Measurements from ENCODE around the gene MYCBPAP. TPM values are rescaled to one million over a fixed set of nuclear protein-coding genes. Genes with fewer than 3 reads are reported as not detected.

Gene MYCBPAP
- total RNA-seq, 1 experiment from 2014 or later = 2.7 TPM

DNA sequence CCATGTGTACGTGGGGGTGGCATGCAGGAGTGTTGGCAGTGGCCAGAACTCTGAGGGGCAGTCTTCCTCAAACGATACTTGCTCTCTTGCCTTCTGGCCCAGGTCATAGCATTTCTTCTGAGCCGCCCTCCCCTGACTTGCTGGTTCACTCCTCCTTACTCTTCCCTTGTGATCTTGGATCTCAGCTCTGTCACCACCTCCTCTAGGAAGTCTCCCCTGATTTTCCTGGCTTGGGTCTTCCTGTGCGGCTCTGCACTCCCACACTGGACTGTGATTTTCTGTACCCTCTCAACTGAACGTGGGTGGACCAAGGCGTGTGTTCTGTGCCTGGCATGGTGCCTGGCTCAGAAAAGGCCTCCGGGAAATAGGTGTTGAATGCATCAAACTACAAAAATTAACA, 27.2 kb downstream of the MYCBPAP start:
- CTCF ChIA-PET = interaction anchor here (0.6 kb wide), 1 partner anchor 294 kb away, joined by 3 read pairs; no protein-coding TSS in a partner anchor
- H3K4me1 Mint-ChIP-seq (ENCODE audit: low read depth, unreplicated experiment) = peaks cover 55% of the 10 kb centered on the region
- H3K4me3 Mint-ChIP-seq (ENCODE audit: unreplicated experiment) = peak overlapping the region; percentile 12
- H3K9me3 Mint-ChIP-seq (ENCODE audit: unreplicated experiment) = no peaks in the 10 kb centered on the region
- H3K27me3 Mint-ChIP-seq (ENCODE audit: insufficient read depth, unreplicated experiment) = no peaks in the 10 kb centered on the region
- Histone ChIP-seq H3K9me3 (no peaks in the 10 kb centered on the region), H3K4me1 (peaks cover 57% of the 10 kb centered on the region), H3K4me3 (ENCODE audit: low read depth, low read length) (no peak overlapping the region), H3K36me3 (ENCODE audit: control insufficient read depth, insufficient read depth, low read length) (no peaks in the 10 kb centered on the region), H3K27me3 (replicated peaks; ENCODE audit: control insufficient read depth, insufficient read depth, low read length) (no peaks in the 10 kb centered on the region)
- no peak for DNase-seq
- H3K36me3 Mint-ChIP-seq (ENCODE audit: insufficient read depth, unreplicated experiment) = peaks cover 47% of the 10 kb centered on the region
- intact Hi-C loops (cut with micrococcal nuclease; ENCODE audit: unreplicated experiment) = no loop called here
- TF ChIP-seq, protein P1, sequence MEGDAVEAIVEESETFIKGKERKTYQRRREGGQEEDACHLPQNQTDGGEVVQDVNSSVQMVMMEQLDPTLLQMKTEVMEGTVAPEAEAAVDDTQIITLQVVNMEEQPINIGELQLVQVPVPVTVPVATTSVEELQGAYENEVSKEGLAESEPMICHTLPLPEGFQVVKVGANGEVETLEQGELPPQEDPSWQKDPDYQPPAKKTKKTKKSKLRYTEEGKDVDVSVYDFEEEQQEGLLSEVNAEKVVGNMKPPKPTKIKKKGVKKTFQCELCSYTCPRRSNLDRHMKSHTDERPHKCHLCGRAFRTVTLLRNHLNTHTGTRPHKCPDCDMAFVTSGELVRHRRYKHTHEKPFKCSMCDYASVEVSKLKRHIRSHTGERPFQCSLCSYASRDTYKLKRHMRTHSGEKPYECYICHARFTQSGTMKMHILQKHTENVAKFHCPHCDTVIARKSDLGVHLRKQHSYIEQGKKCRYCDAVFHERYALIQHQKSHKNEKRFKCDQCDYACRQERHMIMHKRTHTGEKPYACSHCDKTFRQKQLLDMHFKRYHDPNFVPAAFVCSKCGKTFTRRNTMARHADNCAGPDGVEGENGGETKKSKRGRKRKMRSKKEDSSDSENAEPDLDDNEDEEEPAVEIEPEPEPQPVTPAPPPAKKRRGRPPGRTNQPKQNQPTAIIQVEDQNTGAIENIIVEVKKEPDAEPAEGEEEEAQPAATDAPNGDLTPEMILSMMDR (IDR thresholded peaks at IDR 0.05; ENCODE audit: insufficient read depth in 1 of 2, low read depth in 1 of 2, low read length in 1 of 2, severe bottlenecking in 1 of 2, unreplicated experiment in 1 of 2) = no peak
- BruUV-seq (replicated peaks) = no TSS peak
- H3K27ac Mint-ChIP-seq (ENCODE audit: unreplicated experiment) = no peak overlapping the region
- POLR2A ChIA-PET = no interaction called here

DNA sequence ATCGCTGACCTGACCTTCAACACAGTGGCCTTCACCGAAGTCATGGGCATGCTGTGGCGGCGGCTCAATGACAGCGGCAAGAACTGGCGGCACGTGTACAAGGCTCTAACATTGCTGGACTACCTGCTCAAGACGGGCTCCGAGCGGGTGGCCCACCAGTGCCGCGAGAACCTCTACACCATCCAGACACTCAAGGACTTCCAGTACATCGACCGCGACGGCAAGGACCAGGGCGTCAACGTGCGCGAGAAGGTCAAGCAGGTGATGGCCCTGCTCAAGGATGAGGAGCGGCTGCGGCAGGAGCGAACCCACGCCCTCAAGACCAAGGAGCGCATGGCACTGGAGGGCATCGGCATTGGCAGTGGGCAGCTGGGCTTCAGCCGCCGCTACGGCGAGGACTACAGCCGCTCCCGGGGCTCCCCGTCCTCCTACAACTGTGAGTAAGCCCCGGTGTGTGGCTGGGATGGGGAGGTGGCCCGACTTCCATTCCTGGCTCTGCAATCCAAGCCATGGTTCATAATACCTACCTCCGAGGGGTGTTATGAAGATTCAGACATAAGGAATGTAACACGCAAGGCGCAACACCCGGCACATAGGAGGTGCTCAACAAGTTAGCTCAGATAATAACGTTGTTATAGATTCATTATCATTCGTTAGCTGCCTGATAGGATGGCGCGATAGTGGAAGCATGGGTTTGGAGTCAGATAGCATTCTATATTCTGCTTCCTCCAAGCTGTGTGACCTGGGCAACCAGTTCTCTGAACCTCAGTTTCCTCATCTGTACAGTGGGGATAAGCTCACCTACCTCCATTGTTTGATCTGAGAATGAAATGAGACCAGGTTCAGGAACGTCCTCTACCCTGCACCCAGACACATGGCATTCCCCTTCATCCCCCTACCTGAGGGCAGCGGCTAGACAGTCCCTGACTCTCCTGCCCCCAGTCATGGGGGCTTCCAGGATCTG, 28.7 kb downstream of the MYCBPAP start:
- Histone ChIP-seq H3K36me3 (ENCODE audit: control insufficient read depth, insufficient read depth, low read length) (no peaks in the 10 kb centered on the region), H3K4me3 (ENCODE audit: low read depth, low read length) (no peak overlapping the region), H3K9me3 (no peaks in the 10 kb centered on the region), H3K27me3 (replicated peaks; ENCODE audit: control insufficient read depth, insufficient read depth, low read length) (no peaks in the 10 kb centered on the region), H3K4me1 (peaks cover 61% of the 10 kb centered on the region)
- Mint-ChIP-seq H3K27me3 (ENCODE audit: insufficient read depth, unreplicated experiment) (no peaks in the 10 kb centered on the region), H3K27ac (ENCODE audit: unreplicated experiment) (no peak overlapping the region), H3K4me1 (ENCODE audit: low read depth, unreplicated experiment) (peaks cover 53% of the 10 kb centered on the region), H3K9me3 (ENCODE audit: unreplicated experiment) (no peaks in the 10 kb centered on the region), H3K36me3 (ENCODE audit: insufficient read depth, unreplicated experiment) (peaks cover 53% of the 10 kb centered on the region), H3K4me3 (ENCODE audit: unreplicated experiment) (no peak overlapping the region)
- BruUV-seq (replicated peaks) = no TSS peak
- TF ChIP-seq, protein P1 (IDR thresholded peaks at IDR 0.05; ENCODE audit: insufficient read depth in 1 of 2, low read depth in 1 of 2, low read length in 1 of 2, severe bottlenecking in 1 of 2, unreplicated experiment in 1 of 2) = no peak
- DNase-seq = peak in 1 of 2 experiments; percentile 52
- ChIA-PET POLR2A (no interaction called here), CTCF (no interaction called here)
- intact Hi-C loops (cut with micrococcal nuclease; ENCODE audit: unreplicated experiment) = no loop called here

DNA sequence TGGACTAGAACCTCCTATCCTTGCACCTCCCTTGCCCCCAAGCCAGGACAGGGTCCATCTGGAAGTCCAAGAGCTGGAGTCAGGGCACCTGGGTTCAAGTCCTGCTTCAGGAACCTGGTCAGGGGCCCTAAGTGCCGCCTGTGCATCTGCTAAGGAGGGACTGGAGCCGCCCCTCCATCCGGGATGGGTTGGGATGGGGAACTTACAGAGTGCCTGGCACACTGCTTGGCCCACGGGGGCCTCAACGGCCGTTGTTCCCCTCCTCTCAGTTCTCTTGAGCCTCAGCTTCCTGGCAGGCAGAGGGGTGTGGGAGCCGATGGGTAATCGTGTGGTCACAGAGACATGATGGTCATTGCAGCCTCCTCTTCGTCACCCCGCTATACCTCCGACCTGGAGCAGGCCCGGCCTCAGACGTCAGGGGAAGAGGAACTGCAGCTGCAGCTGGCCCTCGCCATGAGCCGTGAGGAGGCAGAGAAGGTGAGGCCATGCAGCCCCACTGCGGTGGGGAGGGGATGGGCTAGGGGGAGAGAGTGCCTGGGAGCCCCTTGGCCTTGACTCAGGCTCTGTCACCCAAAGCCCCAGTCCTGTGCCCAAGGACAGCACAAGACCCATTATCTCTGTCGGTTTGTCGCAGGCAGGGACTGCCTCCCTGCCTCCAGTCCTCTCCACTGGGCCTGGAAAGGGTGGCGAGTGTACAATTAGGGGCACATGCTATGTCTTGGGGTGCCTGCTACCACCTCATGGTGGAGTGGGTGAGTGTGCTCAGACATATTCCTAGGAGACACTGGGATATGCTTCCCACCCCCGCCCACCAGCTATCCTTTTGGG, 29.7 kb downstream of the MYCBPAP start:
- H3K36me3 Mint-ChIP-seq (ENCODE audit: insufficient read depth, unreplicated experiment) = peaks cover 60% of the 10 kb centered on the region

More for the DNA sequence above, 29.7 kb downstream of the MYCBPAP start:
- Mint-ChIP-seq H3K27ac (ENCODE audit: unreplicated experiment) (peak overlapping the region; percentile 4), H3K4me1 (ENCODE audit: low read depth, unreplicated experiment) (peaks cover 55% of the 10 kb centered on the region), H3K27me3 (ENCODE audit: insufficient read depth, unreplicated experiment) (no peaks in the 10 kb centered on the region), H3K4me3 (ENCODE audit: unreplicated experiment) (no peak overlapping the region), H3K9me3 (ENCODE audit: unreplicated experiment) (no peaks in the 10 kb centered on the region)
- no peak overlapping the region for H3K4me3 ChIP-seq (ENCODE audit: low read depth, low read length)
- POLR2A ChIA-PET = no interaction called here
- TF ChIP-seq, protein P1 (IDR thresholded peaks at IDR 0.05; ENCODE audit: insufficient read depth in 1 of 2, low read depth in 1 of 2, low read length in 1 of 2, severe bottlenecking in 1 of 2, unreplicated experiment in 1 of 2) = no peak
- peaks cover 62% of the 10 kb centered on the region for H3K4me1 ChIP-seq
- CTCF ChIA-PET = interaction anchor here (0.6 to 1.0 kb wide), 3 partner anchors 13 to 128 kb away, joined by 3 to 9 read pairs (median 5); no protein-coding TSS in a partner anchor
- peak in 1 of 2 experiments; percentile 52 for DNase-seq
- no peaks in the 10 kb centered on the region for H3K9me3 ChIP-seq
- BruUV-seq (replicated peaks) = no TSS peak
- no peaks in the 10 kb centered on the region for H3K36me3 ChIP-seq (ENCODE audit: control insufficient read depth, insufficient read depth, low read length)
- intact Hi-C loops (cut with micrococcal nuclease; ENCODE audit: unreplicated experiment) = no loop called here
- H3K27me3 ChIP-seq (replicated peaks; ENCODE audit: control insufficient read depth, insufficient read depth, low read length) = no peaks in the 10 kb centered on the region
